Measurements from ENCODE around the gene BEND5. TPM values are rescaled to one million over a fixed set of nuclear protein-coding genes. Genes with fewer than 3 reads are reported as not detected.

Gene BEND5
- total and polyA plus RNA-seq, 2 donors, result 21.8 to 50.2 TPM

- H3K4me3 ChIP-seq (ENCODE audit: low read length in 2 of 2), result no peak overlapping the region
- no peaks in the 10 kb centered on the region for H3K4me1 ChIP-seq (ENCODE audit: control insufficient read depth in 2 of 2, insufficient read depth in 2 of 2, low read length in 2 of 2)
- no peak for DNase-seq (ENCODE audit: low read depth in 6 of 9, low spot score in 9 of 9)
- no peak overlapping the region for H3K27ac ChIP-seq (ENCODE audit: low read depth in 1 of 2, low read length in 1 of 2)
- H3K36me3 ChIP-seq (ENCODE audit: control insufficient read depth in 2 of 2, insufficient read depth in 2 of 2, low read length in 1 of 2), result no peaks in the 10 kb centered on the region
- H3K9me3 ChIP-seq (ENCODE audit: control insufficient read depth in 2 of 2, insufficient read depth in 1 of 2, low read length in 1 of 2), result no peaks in the 10 kb centered on the region
- 93% methylated on average over 2 of the region's 2 CpGs for WGBS
- no peaks in the 10 kb centered on the region for H3K27me3 ChIP-seq (ENCODE audit: control insufficient read depth in 2 of 2, insufficient read depth in 1 of 2, low read length in 1 of 2)
These were observed 75.2 kb downstream of the BEND5 start for GRCh38 chr1:48701445-48701844.

DNA sequence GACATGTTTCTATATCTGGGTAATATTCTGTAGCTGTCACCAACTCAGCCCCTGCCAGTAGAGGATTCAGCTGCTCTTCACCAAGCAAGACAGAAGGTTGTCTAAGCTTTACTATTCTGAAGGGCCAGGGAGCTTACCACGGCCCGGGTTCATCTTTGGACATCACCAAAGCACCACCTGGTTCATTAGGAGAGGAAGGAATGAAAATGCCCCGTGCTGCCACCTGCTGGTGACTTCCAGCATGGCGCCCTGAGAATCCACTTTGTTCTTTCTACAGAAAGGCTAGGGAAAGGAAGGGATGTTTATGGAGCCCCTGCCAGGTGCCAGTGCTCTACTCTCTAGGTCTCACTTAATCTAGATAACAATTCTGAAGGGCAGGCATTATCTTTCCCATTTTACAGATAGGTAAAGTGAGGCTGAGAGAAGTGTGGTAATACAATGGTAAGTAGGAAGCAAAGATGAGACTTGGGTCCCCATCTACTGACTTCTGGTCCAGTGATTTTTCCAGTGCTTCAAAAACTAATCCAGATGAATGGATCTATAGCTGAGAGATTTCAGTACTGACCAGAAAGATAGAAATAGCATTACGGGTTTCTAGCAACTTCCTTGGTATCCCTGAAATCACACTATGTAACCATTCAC, 79.5 kb downstream of the BEND5 start:
- no peaks in the 10 kb centered on the region for H3K36me3 ChIP-seq (ENCODE audit: control insufficient read depth in 2 of 2, insufficient read depth in 2 of 2, low read length in 1 of 2)
- no peaks in the 10 kb centered on the region for H3K9me3 ChIP-seq (ENCODE audit: control insufficient read depth in 2 of 2, insufficient read depth in 1 of 2, low read length in 1 of 2)
- H3K27ac ChIP-seq (ENCODE audit: low read depth in 1 of 2, low read length in 1 of 2), result no peak overlapping the region
- 29% methylated on average over 5 of the region's 5 CpGs for WGBS
- H3K4me1 ChIP-seq (ENCODE audit: control insufficient read depth in 2 of 2, insufficient read depth in 2 of 2, low read length in 2 of 2), result no peaks in the 10 kb centered on the region
- no peak overlapping the region for H3K4me3 ChIP-seq (ENCODE audit: low read length in 2 of 2)
- DNase-seq (ENCODE audit: low read depth in 6 of 9, low spot score in 9 of 9), result peak in 6 of 9 donors; percentile 16 to 58 (median 30)
- peaks cover 0 to 4% of the 10 kb centered on the region in 2 donors for H3K27me3 ChIP-seq (ENCODE audit: control insufficient read depth in 2 of 2, insufficient read depth in 1 of 2, low read length in 1 of 2)

DNA sequence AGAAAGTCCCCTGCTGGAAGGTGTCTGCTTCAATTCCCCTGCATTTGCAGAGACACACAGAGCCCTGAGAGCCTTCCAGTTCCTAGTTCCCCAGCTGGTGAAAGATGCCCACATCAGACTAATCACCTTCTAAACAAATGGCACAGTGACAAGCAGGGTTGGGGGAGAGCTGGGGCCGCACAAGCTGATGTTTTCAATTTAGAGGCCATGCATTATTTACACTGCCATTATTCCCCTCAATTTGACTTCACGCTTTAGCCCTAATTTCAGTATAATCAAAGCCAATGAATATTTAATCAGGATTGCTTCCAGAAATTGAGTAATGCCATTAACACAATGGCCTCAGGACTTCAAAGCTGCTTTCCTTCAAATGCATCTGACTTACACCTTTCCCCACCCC, 81.5 kb downstream of the BEND5 start:
- Histone ChIP-seq H3K36me3 (ENCODE audit: control insufficient read depth in 2 of 2, insufficient read depth in 2 of 2, low read length in 1 of 2) (no peaks in the 10 kb centered on the region), H3K4me1 (ENCODE audit: control insufficient read depth in 2 of 2, insufficient read depth in 2 of 2, low read length in 2 of 2) (no peaks in the 10 kb centered on the region), H3K27ac (ENCODE audit: low read depth in 1 of 2, low read length in 1 of 2) (no peak overlapping the region), H3K27me3 (ENCODE audit: control insufficient read depth in 2 of 2, insufficient read depth in 1 of 2, low read length in 1 of 2) (peaks cover 0 to 4% of the 10 kb centered on the region in 2 donors), H3K9me3 (ENCODE audit: control insufficient read depth in 2 of 2, insufficient read depth in 1 of 2, low read length in 1 of 2) (no peaks in the 10 kb centered on the region), H3K4me3 (ENCODE audit: low read length in 2 of 2) (no peak overlapping the region)
- DNase-seq (ENCODE audit: low read depth in 6 of 9, low spot score in 9 of 9), result no peak
- 97% methylated on average over 2 of the region's 2 CpGs for WGBS

DNA sequence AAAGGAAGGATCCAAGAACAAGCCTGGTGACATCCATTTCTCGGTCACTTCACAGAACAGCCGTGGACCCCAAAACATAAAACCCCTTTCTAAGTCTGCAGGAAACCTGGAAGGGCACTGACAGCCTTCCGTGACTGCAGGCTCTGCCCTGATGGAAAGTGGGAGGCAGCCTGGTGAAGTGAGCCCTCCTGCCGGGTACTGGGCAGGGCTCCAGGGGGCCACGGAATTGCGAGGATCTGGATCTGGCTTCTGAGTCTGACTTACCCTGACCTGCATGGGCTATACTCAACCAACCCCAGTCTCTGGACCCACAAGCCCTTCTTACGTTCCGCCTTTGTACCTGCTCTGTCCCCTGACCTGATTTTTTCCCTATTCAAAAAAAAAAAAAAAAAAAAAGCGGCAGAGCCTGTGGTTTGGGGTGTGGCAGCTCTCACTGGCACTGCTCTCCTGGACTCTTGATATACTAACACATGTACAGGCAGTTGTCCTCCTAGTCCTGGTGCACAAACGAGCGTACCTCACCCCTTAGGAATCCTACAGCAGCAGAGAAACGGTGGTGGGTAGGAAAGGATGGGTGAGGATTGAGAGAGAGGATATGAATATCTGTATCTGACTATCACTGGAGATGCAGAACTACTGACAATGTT, 82.9 kb downstream of the BEND5 start:
- peaks cover 0 to 4% of the 10 kb centered on the region in 2 donors for H3K27me3 ChIP-seq (ENCODE audit: control insufficient read depth in 2 of 2, insufficient read depth in 1 of 2, low read length in 1 of 2)
- no peak overlapping the region for H3K4me3 ChIP-seq (ENCODE audit: low read length in 2 of 2)
- no peaks in the 10 kb centered on the region for H3K36me3 ChIP-seq (ENCODE audit: control insufficient read depth in 2 of 2, insufficient read depth in 2 of 2, low read length in 1 of 2)
- no peak overlapping the region for H3K27ac ChIP-seq (ENCODE audit: low read depth in 1 of 2, low read length in 1 of 2)
- DNase-seq (ENCODE audit: low read depth in 6 of 9, low spot score in 9 of 9), result no peak
- no peaks in the 10 kb centered on the region for H3K4me1 ChIP-seq (ENCODE audit: control insufficient read depth in 2 of 2, insufficient read depth in 2 of 2, low read length in 2 of 2)
- WGBS, result 87% methylated on average over 12 of the region's 12 CpGs
- H3K9me3 ChIP-seq (ENCODE audit: control insufficient read depth in 2 of 2, insufficient read depth in 1 of 2, low read length in 1 of 2), result no peaks in the 10 kb centered on the region

DNA sequence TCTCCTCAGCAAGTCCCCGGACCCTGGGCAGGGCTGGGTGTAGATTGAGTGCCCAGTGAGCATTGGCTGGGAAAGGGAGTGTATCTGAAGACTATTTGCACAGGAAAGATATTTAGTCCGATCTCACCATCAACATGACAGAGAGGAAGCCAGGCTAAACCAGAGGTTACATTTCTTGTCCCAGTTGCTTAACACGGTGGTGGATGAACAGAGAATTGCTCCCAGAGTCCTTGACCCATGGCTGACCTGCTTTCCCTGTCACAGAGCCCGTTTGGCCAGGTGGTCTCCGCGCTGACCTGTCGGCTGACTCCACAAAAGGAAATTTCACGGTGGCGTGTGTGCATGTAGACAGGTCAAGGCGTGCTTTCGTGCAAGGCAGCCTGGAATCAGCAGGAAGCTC, 83.5 kb downstream of the BEND5 start:
- Histone ChIP-seq H3K27ac (ENCODE audit: low read depth in 1 of 2, low read length in 1 of 2) (no peak overlapping the region), H3K36me3 (ENCODE audit: control insufficient read depth in 2 of 2, insufficient read depth in 2 of 2, low read length in 1 of 2) (no peaks in the 10 kb centered on the region), H3K4me1 (ENCODE audit: control insufficient read depth in 2 of 2, insufficient read depth in 2 of 2, low read length in 2 of 2) (no peaks in the 10 kb centered on the region), H3K27me3 (ENCODE audit: control insufficient read depth in 2 of 2, insufficient read depth in 1 of 2, low read length in 1 of 2) (peaks cover 0 to 4% of the 10 kb centered on the region in 2 donors), H3K4me3 (ENCODE audit: low read length in 2 of 2) (no peak overlapping the region), H3K9me3 (ENCODE audit: control insufficient read depth in 2 of 2, insufficient read depth in 1 of 2, low read length in 1 of 2) (no peaks in the 10 kb centered on the region)
- DNase-seq (ENCODE audit: low read depth in 6 of 9, low spot score in 9 of 9), result no peak
- 89% methylated on average over 11 of the region's 11 CpGs for WGBS

DNA sequence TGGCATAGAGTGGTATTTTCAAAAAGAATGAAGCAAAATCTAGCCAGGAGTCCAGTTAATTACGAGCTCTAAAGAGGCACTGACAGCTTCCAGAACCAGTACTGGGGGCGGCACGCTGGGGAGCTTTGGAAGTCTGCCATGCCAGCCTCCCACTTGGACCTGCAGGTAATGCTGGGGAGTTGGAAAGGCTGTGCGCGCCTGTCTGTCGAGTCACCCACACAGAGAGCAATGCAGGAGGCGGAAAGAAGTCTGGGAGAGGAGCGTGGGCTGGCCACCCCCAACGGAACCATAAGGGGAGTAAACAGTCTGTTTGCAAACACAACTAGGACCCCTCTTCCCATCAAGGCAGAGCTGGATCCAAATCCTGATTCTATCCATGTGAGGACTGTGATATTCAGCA, 84.5 kb downstream of the BEND5 start:
- DNase-seq (ENCODE audit: low read depth in 6 of 9, low spot score in 9 of 9), result no peak
- Histone ChIP-seq H3K4me1 (ENCODE audit: control insufficient read depth in 2 of 2, insufficient read depth in 2 of 2, low read length in 2 of 2) (no peaks in the 10 kb centered on the region), H3K4me3 (ENCODE audit: low read length in 2 of 2) (no peak overlapping the region), H3K36me3 (ENCODE audit: control insufficient read depth in 2 of 2, insufficient read depth in 2 of 2, low read length in 1 of 2) (no peaks in the 10 kb centered on the region), H3K27me3 (ENCODE audit: control insufficient read depth in 2 of 2, insufficient read depth in 1 of 2, low read length in 1 of 2) (peaks cover 0 to 4% of the 10 kb centered on the region in 2 donors), H3K27ac (ENCODE audit: low read depth in 1 of 2, low read length in 1 of 2) (no peak overlapping the region), H3K9me3 (ENCODE audit: control insufficient read depth in 2 of 2, insufficient read depth in 1 of 2, low read length in 1 of 2) (no peaks in the 10 kb centered on the region)
- WGBS, result 94% methylated on average over 9 of the region's 9 CpGs

- 90% methylated on average over 5 of the region's 5 CpGs for WGBS
- no peaks in the 10 kb centered on the region for H3K9me3 ChIP-seq (ENCODE audit: control insufficient read depth in 2 of 2, insufficient read depth in 1 of 2, low read length in 1 of 2)
- H3K36me3 ChIP-seq (ENCODE audit: control insufficient read depth in 2 of 2, insufficient read depth in 2 of 2, low read length in 1 of 2), result no peaks in the 10 kb centered on the region
- peaks cover 0 to 4% of the 10 kb centered on the region in 2 donors for H3K27me3 ChIP-seq (ENCODE audit: control insufficient read depth in 2 of 2, insufficient read depth in 1 of 2, low read length in 1 of 2)
- H3K4me3 ChIP-seq (ENCODE audit: low read length in 2 of 2), result no peak overlapping the region
- no peaks in the 10 kb centered on the region for H3K4me1 ChIP-seq (ENCODE audit: control insufficient read depth in 2 of 2, insufficient read depth in 2 of 2, low read length in 2 of 2)
- DNase-seq (ENCODE audit: low read depth in 6 of 9, low spot score in 9 of 9), result no peak
- no peak overlapping the region for H3K27ac ChIP-seq (ENCODE audit: low read depth in 1 of 2, low read length in 1 of 2)
These were observed 85.2 kb downstream of the BEND5 start for GRCh38 chr1:48691429-48692001.

GRCh38 chr1:48688102-48688760, 88.5 kb downstream of the BEND5 start:
- H3K9me3 ChIP-seq (ENCODE audit: control insufficient read depth in 2 of 2, insufficient read depth in 1 of 2, low read length in 1 of 2), result no peaks in the 10 kb centered on the region
- H3K27me3 ChIP-seq (ENCODE audit: control insufficient read depth in 2 of 2, insufficient read depth in 1 of 2, low read length in 1 of 2), result peaks cover 0 to 2% of the 10 kb centered on the region in 2 donors
- H3K27ac ChIP-seq (ENCODE audit: low read depth in 1 of 2, low read length in 1 of 2), result no peak overlapping the region
- H3K36me3 ChIP-seq (ENCODE audit: control insufficient read depth in 2 of 2, insufficient read depth in 2 of 2, low read length in 1 of 2), result no peaks in the 10 kb centered on the region
- no peaks in the 10 kb centered on the region for H3K4me1 ChIP-seq (ENCODE audit: control insufficient read depth in 2 of 2, insufficient read depth in 2 of 2, low read length in 2 of 2)
- WGBS, result 61% methylated on average over 3 of the region's 3 CpGs
- DNase-seq (ENCODE audit: low read depth in 6 of 9, low spot score in 9 of 9), result no peak
- no peak overlapping the region for H3K4me3 ChIP-seq (ENCODE audit: low read length in 2 of 2)
